Activated T-helper 17 cell treated with anti-CD3 and anti-CD28 coated beads, Interleukin-2, amount 50 U/mL, for 72 hours (primary cell): ENCODE data around the gene FNDC1. TPM values are rescaled to one million over a fixed set of nuclear protein-coding genes. Genes with fewer than 3 reads are reported as not detected.
"Not testable (repeated sequence)": the region's sequence is repeated elsewhere in the genome, so short reads cannot be mapped to it uniquely, and the experiment has no call there.

Experiments
- ATAC-seq: fragments of 150-1000 bp; cut with Tn5 transposase; replicated peaks from 2 replicates; pipeline ENCODE4 v1.10.0; 2021; ENCODE audit warnings: mild to moderate bottlenecking, moderate library complexity
- H3K27ac Mint-ChIP-seq: one replicate; pipeline ENCODE4 v1.8.0; 2022; ENCODE audit warnings: mixed read lengths
- H3K27me3 Mint-ChIP-seq: one replicate; pipeline ENCODE4 v1.8.0; 2022; ENCODE audit warnings: mixed read lengths
- H3K36me3 Mint-ChIP-seq: one replicate; pipeline ENCODE4 v1.8.0; 2022; ENCODE audit warnings: low read depth, mild to moderate bottlenecking, mixed read lengths
- H3K4me1 Mint-ChIP-seq: one replicate; pipeline ENCODE4 v1.8.0; 2022; ENCODE audit warnings: mixed read lengths
- H3K4me3 Mint-ChIP-seq: one replicate; pipeline ENCODE4 v1.8.0; 2022; ENCODE audit warnings: mild to moderate bottlenecking, mixed read lengths
- H3K9me3 Mint-ChIP-seq: one replicate; pipeline ENCODE4 v1.8.0; 2022; ENCODE audit warnings: mixed read lengths
- total RNA-seq, 2 donors: library from RNA; stranded (reverse); gene quantifications; one replicate each; pipeline ENCODE4 v1.2.3, GENCODE V29; 2022

Gene FNDC1
- total RNA-seq, result not detected

GRCh38 chr6:159169193-159169555 lies at the start of gene FNDC1:
FNDC1 (plus strand) TSS chr6:159169400; CDS start chr6:159169597, 197 bp downstream.
- Mint-ChIP-seq H3K4me1 (peaks cover 4% of the 10 kb centered on the region), H3K27ac (no peak within 1 kb of the TSS), H3K36me3 (no peaks in the 10 kb centered on the region), H3K9me3 (no peaks in the 10 kb centered on the region), H3K4me3 (peak within 1 kb of the TSS; percentile 74), H3K27me3 (peaks cover 57% of the 10 kb centered on the region)
- ATAC-seq, result peak; percentile 89

GRCh38 chr6:159119791-159120190 lies 49.4 kb upstream of the FNDC1 start:
- Mint-ChIP-seq H3K27me3 (no peaks in the 10 kb centered on the region), H3K36me3 (no peaks in the 10 kb centered on the region), H3K9me3 (no peaks in the 10 kb centered on the region), H3K4me3 (no peak overlapping the region), H3K27ac (no peak overlapping the region), H3K4me1 (no peaks in the 10 kb centered on the region)
- no peak for ATAC-seq

GRCh38 chr6:159121486-159121885 lies 47.7 kb upstream of the FNDC1 start:
- H3K36me3 Mint-ChIP-seq, result no peaks in the 10 kb centered on the region
- H3K9me3 Mint-ChIP-seq, result no peaks in the 10 kb centered on the region

GRCh38 chr6:159122453-159122852 lies 46.7 kb upstream of the FNDC1 start:
- Mint-ChIP-seq H3K27me3 (no peaks in the 10 kb centered on the region), H3K36me3 (no peaks in the 10 kb centered on the region), H3K27ac (no peak overlapping the region), H3K9me3 (no peaks in the 10 kb centered on the region), H3K4me3 (no peak overlapping the region), H3K4me1 (no peaks in the 10 kb centered on the region)
- no peak for ATAC-seq

More at GRCh38 chr6:159121486-159121885, 47.7 kb upstream of the FNDC1 start:
- Mint-ChIP-seq H3K27ac (no peak overlapping the region), H3K4me3 (no peak overlapping the region), H3K27me3 (no peaks in the 10 kb centered on the region), H3K4me1 (no peaks in the 10 kb centered on the region)
- no peak for ATAC-seq

- not testable (repeated sequence) for ATAC-seq, H3K4me3 Mint-ChIP-seq, H3K9me3 Mint-ChIP-seq, H3K36me3 Mint-ChIP-seq, H3K27ac Mint-ChIP-seq, H3K4me1 Mint-ChIP-seq, H3K27me3 Mint-ChIP-seq
These were observed 45.4 kb upstream of the FNDC1 start for GRCh38 chr6:159123831-159124230.

GRCh38 chr6:159125014-159125609 lies 44.1 kb upstream of the FNDC1 start:
- ATAC-seq, result no peak
- Mint-ChIP-seq H3K4me1 (no peaks in the 10 kb centered on the region), H3K9me3 (no peaks in the 10 kb centered on the region), H3K36me3 (no peaks in the 10 kb centered on the region), H3K27me3 (no peaks in the 10 kb centered on the region), H3K27ac (no peak overlapping the region), H3K4me3 (no peak overlapping the region)

GRCh38 chr6:159125951-159126352 lies 43.2 kb upstream of the FNDC1 start:
- no peak overlapping the region for H3K4me3 Mint-ChIP-seq
- H3K27ac Mint-ChIP-seq, result no peak overlapping the region
- H3K4me1 Mint-ChIP-seq, result no peaks in the 10 kb centered on the region
- H3K36me3 Mint-ChIP-seq, result no peaks in the 10 kb centered on the region
- H3K27me3 Mint-ChIP-seq, result no peaks in the 10 kb centered on the region
- no peak for ATAC-seq
- H3K9me3 Mint-ChIP-seq, result no peaks in the 10 kb centered on the region

GRCh38 chr6:159126590-159126989 lies 42.6 kb upstream of the FNDC1 start:
- H3K9me3 Mint-ChIP-seq, result no peaks in the 10 kb centered on the region

GRCh38 chr6:159127701-159128100 lies 41.5 kb upstream of the FNDC1 start:
- no peak for ATAC-seq

More at GRCh38 chr6:159126590-159126989, 42.6 kb upstream of the FNDC1 start:
- Mint-ChIP-seq H3K36me3 (no peaks in the 10 kb centered on the region), H3K27me3 (no peaks in the 10 kb centered on the region), H3K4me1 (no peaks in the 10 kb centered on the region), H3K27ac (no peak overlapping the region), H3K4me3 (no peak overlapping the region)
- no peak for ATAC-seq

GRCh38 chr6:159128978-159129377 lies 40.2 kb upstream of the FNDC1 start:
- H3K27me3 Mint-ChIP-seq, result no peaks in the 10 kb centered on the region
- no peaks in the 10 kb centered on the region for H3K9me3 Mint-ChIP-seq
- no peak overlapping the region for H3K4me3 Mint-ChIP-seq
- H3K4me1 Mint-ChIP-seq, result no peaks in the 10 kb centered on the region
- no peak overlapping the region for H3K27ac Mint-ChIP-seq
- H3K36me3 Mint-ChIP-seq, result no peaks in the 10 kb centered on the region
- ATAC-seq, result no peak

More at GRCh38 chr6:159127701-159128100, 41.5 kb upstream of the FNDC1 start:
- Mint-ChIP-seq H3K27me3 (no peaks in the 10 kb centered on the region), H3K36me3 (no peaks in the 10 kb centered on the region), H3K27ac (no peak overlapping the region), H3K4me1 (no peaks in the 10 kb centered on the region), H3K4me3 (no peak overlapping the region), H3K9me3 (no peaks in the 10 kb centered on the region)

GRCh38 chr6:159130846-159131245 lies 38.4 kb upstream of the FNDC1 start:
- Mint-ChIP-seq H3K27me3 (no peaks in the 10 kb centered on the region), H3K9me3 (no peaks in the 10 kb centered on the region), H3K4me3 (no peak overlapping the region), H3K27ac (no peak overlapping the region), H3K36me3 (no peaks in the 10 kb centered on the region), H3K4me1 (no peaks in the 10 kb centered on the region)
- no peak for ATAC-seq

GRCh38 chr6:159131709-159132108 lies 37.5 kb upstream of the FNDC1 start:
- H3K9me3 Mint-ChIP-seq, result no peaks in the 10 kb centered on the region
- H3K4me3 Mint-ChIP-seq, result no peak overlapping the region
- ATAC-seq, result no peak
- H3K36me3 Mint-ChIP-seq, result no peaks in the 10 kb centered on the region
- no peak overlapping the region for H3K27ac Mint-ChIP-seq
- H3K4me1 Mint-ChIP-seq, result no peaks in the 10 kb centered on the region
- H3K27me3 Mint-ChIP-seq, result no peaks in the 10 kb centered on the region

- Mint-ChIP-seq H3K9me3 (no peaks in the 10 kb centered on the region), H3K27me3 (no peaks in the 10 kb centered on the region), H3K27ac (no peak overlapping the region), H3K4me1 (no peaks in the 10 kb centered on the region), H3K4me3 (no peak overlapping the region), H3K36me3 (no peaks in the 10 kb centered on the region)
- ATAC-seq, result no peak
These were observed 36.5 kb upstream of the FNDC1 start for GRCh38 chr6:159132664-159133063.

- Mint-ChIP-seq H3K4me1 (no peaks in the 10 kb centered on the region), H3K36me3 (no peaks in the 10 kb centered on the region), H3K27me3 (peaks cover 10% of the 10 kb centered on the region), H3K4me3 (no peak overlapping the region), H3K27ac (no peak overlapping the region), H3K9me3 (no peaks in the 10 kb centered on the region)
- peak; percentile 81 for ATAC-seq
These were observed 34.4 kb upstream of the FNDC1 start for GRCh38 chr6:159134701-159135364.

- Mint-ChIP-seq H3K4me3 (no peak overlapping the region), H3K4me1 (no peaks in the 10 kb centered on the region), H3K9me3 (no peaks in the 10 kb centered on the region)
These were observed 31.5 kb upstream of the FNDC1 start for GRCh38 chr6:159137676-159138075.

More at GRCh38 chr6:159137676-159138075, 31.5 kb upstream of the FNDC1 start:
- ATAC-seq, result no peak
- Mint-ChIP-seq H3K27ac (no peak overlapping the region), H3K36me3 (no peaks in the 10 kb centered on the region), H3K27me3 (peaks cover 10% of the 10 kb centered on the region)
